Endothelial cell of umbilical vein (primary cell): ENCODE measurements around the gene ZNF423. TPM values are rescaled to one million over a fixed set of nuclear protein-coding genes. Genes with fewer than 3 reads are reported as not detected.

Source experiments
- BruUV-seq: library from RNA; stranded (reverse); fragments of 400-500 nt; replicated peaks from 2 replicates; lab custom pipeline; 2021; lab: Mats Ljungman, UMichigan
- CTCF ChIA-PET: fragments of 300-600, 350-600 bp; sonication (Branson Sonifier 250); formaldehyde crosslinking; loops from one replicate; lab custom pipeline; 2021; ENCODE audit warnings: antibody characterized with exemption, inconsistent platforms; lab: Charles Lee
- POLR2A ChIA-PET: fragments of 300-600, 350-600 bp; sonication (Branson Sonifier 250); formaldehyde crosslinking; loops from one replicate; lab custom pipeline; 2021; ENCODE audit warnings: antibody characterized with exemption, inconsistent platforms; lab: Charles Lee
- DNase-seq: peaks from one replicate; pipeline ENCODE4 v3.0.0-alpha.2; 2011; ENCODE audit warnings: low read depth, low spot score
- FAIRE-seq: peaks from 2 replicates; lab custom pipeline; 2011; peaks lifted over from hg19 to GRCh38; lab: Jason Lieb, UNC
- H2AFZ ChIP-seq: 2 replicates; pipeline ENCODE4 v1.6.0; 2012; ENCODE audit warnings: low read depth, low read length, control low read depth, inconsistent platforms
- H3K27ac ChIP-seq: 2 replicates; pipeline ENCODE4 v1.5.1; 2011; ENCODE audit warnings: low read depth, mild to moderate bottlenecking, control low read depth, low read length, moderate library complexity; ENCODE audit not compliant: insufficient read depth
- H3K27me3 ChIP-seq, 2 experiments: 2 replicates each; pipeline versions ENCODE4 v1.6.0 to v1.6.1; 2011; ENCODE audit warnings: low read length in 2 of 2, mixed read lengths in 1 of 2; ENCODE audit not compliant: control insufficient read depth in 2 of 2, insufficient read depth in 2 of 2
- H3K36me3 ChIP-seq, 2 experiments: 2 replicates in 1 of 2; 3 replicates in 1 of 2; pipeline ENCODE4 v1.5.1; 2011; ENCODE audit warnings: low read length in 2 of 2, mild to moderate bottlenecking in 1 of 2, moderate library complexity in 1 of 2; ENCODE audit not compliant: control insufficient read depth in 2 of 2, insufficient read depth in 2 of 2; ENCODE audit errors: extremely low read depth in 1 of 2
- H3K4me1 ChIP-seq: 3 replicates; pipeline ENCODE4 v1.5.1; 2011; ENCODE audit warnings: mild to moderate bottlenecking, low read length; ENCODE audit not compliant: control insufficient read depth, insufficient read depth; ENCODE audit errors: extremely low read depth
- H3K4me2 ChIP-seq: 2 replicates; pipeline ENCODE4 v1.6.1; 2011; ENCODE audit warnings: low read length, control low read depth, mixed read lengths; ENCODE audit not compliant: insufficient read depth
- H3K4me3 ChIP-seq, 3 experiments: fragments of 200-600 bp in 1 of 3; sonication (generic), shearing (Covaris generic) in 1 of 3; replicated peaks in 1 of 3; 2 replicates each; pipeline ENCODE4 v1.5.1; 2011 to 2016; ENCODE audit warnings: control low read depth in 3 of 3, low read length in 3 of 3, mild to moderate bottlenecking in 2 of 3, inconsistent platforms in 1 of 3, low read depth in 1 of 3, moderate library complexity in 1 of 3; ENCODE audit not compliant: insufficient read depth in 1 of 3
- H3K79me2 ChIP-seq: 2 replicates; pipeline ENCODE4 v1.6.0; 2012; ENCODE audit warnings: low read length, inconsistent platforms; ENCODE audit not compliant: control insufficient read depth, insufficient read depth
- H3K9ac ChIP-seq: replicated peaks from 2 replicates; pipeline ENCODE3; 2011; ENCODE audit warnings: low read length, control low read depth; ENCODE audit not compliant: insufficient read depth; ENCODE audit errors: extremely low read depth
- H3K9me1 ChIP-seq: replicated peaks from 3 replicates; pipeline ENCODE4 v1.6.0; 2011; ENCODE audit warnings: mild to moderate bottlenecking, low read length; ENCODE audit not compliant: control insufficient read depth, insufficient read depth; ENCODE audit errors: extremely low read depth
- H3K9me3 ChIP-seq: replicated peaks from 2 replicates; pipeline ENCODE4 v1.5.1; 2012; ENCODE audit warnings: low read length, inconsistent platforms; ENCODE audit not compliant: control insufficient read depth, insufficient read depth
- H4K20me1 ChIP-seq: replicated peaks from 2 replicates; pipeline ENCODE3; 2011; ENCODE audit warnings: mild to moderate bottlenecking, low read length; ENCODE audit not compliant: control insufficient read depth, insufficient read depth; ENCODE audit errors: extremely low read depth
- EZH2 ChIP-seq: IDR thresholded peaks from 2 replicates; pipeline ENCODE4 v1.6.1; 2012; ENCODE audit warnings: borderline replicate concordance, low read depth, mild to moderate bottlenecking, moderate library complexity, low read length, inconsistent platforms; ENCODE audit not compliant: severe bottlenecking
- FOS ChIP-seq: IDR thresholded peaks from 2 replicates; pipeline ENCODE4 v1.6.1; 2011; ENCODE audit warnings: mild to moderate bottlenecking, low read length, moderate library complexity, borderline replicate concordance; ENCODE audit not compliant: insufficient read depth
- GATA2 ChIP-seq: IDR thresholded peaks from 2 replicates; pipeline ENCODE4 v1.7.0; 2011; ENCODE audit warnings: low read depth, mild to moderate bottlenecking, moderate library complexity, mixed read lengths, low read length; ENCODE audit not compliant: insufficient read length, insufficient read depth
- JUN ChIP-seq: IDR thresholded peaks from 2 replicates; pipeline ENCODE4 v1.6.1; 2011; ENCODE audit warnings: borderline replicate concordance, low read depth; ENCODE audit not compliant: insufficient read length, insufficient read depth
- POLR2A ChIP-seq: IDR thresholded peaks from 2 replicates; pipeline ENCODE4 v1.6.1; 2012; ENCODE audit warnings: low read depth, mild to moderate bottlenecking, control low read depth, low read length
- POLR2AphosphoS5 ChIP-seq: IDR thresholded peaks from 2 replicates; pipeline ENCODE4 v1.6.1; 2012; ENCODE audit warnings: low read depth, mild to moderate bottlenecking, control low read depth, low read length, moderate library complexity; ENCODE audit not compliant: insufficient read depth
- dilution Hi-C: fragments of 300-500 bp; cut with MboI; formaldehyde crosslinking; loops from one replicate; pipeline ENCODE4 v1.15.0; 2019; ENCODE audit warnings: low sequenced_read_pairs; ENCODE audit not compliant: extremely low pct_ligation_motif_present
- intact Hi-C: fragments of 100-400 bp; cut with micrococcal nuclease; formaldehyde crosslinking; loops from one replicate; pipeline ENCODE4 v1.10.0; 2022
- polyA plus RNA-seq, 4 experiments: library from polyadenylated mRNA; depleted of rRNA in 3 of 4; stranded (reverse) in 3 of 4; unstranded in 1 of 4; fragments of >200 nt; gene quantifications; 2 replicates each; pipeline versions ENCODE4 v1.2.1 to v1.2.3, GENCODE V29; 2011 to 2012; ENCODE audit warnings: missing spikeins in 1 of 4
- total RNA-seq: library from RNA; stranded (reverse); gene quantifications from 2 replicates; pipeline ENCODE4 v1.2.3, GENCODE V29; 2021
- TF ChIP-seq, protein P1 (sequence below), 2 donors: IDR thresholded peaks; 1 replicate in 1 of 2; 2 replicates in 1 of 2; pipeline ENCODE4 v1.5.1; 2011; ENCODE audit warnings: low read length in 2 of 2, mild to moderate bottlenecking in 2 of 2, moderate library complexity in 2 of 2, control low read depth in 1 of 2, inconsistent platforms in 1 of 2, low read depth in 1 of 2; ENCODE audit not compliant: insufficient read depth in 1 of 2; ENCODE audit errors: extremely low read depth in 1 of 2
- TF ChIP-seq, protein P2 (sequence below): IDR thresholded peaks from 2 replicates; pipeline ENCODE4 v1.6.1; 2011; ENCODE audit not compliant: insufficient read depth, insufficient read length

ZNF423 gene
- total and polyA plus RNA-seq, 2 donors (not counting 3 experiments of a cell fraction or from before 2014, with no cell fraction given): 2.2 to 8.1 TPM

DNA sequence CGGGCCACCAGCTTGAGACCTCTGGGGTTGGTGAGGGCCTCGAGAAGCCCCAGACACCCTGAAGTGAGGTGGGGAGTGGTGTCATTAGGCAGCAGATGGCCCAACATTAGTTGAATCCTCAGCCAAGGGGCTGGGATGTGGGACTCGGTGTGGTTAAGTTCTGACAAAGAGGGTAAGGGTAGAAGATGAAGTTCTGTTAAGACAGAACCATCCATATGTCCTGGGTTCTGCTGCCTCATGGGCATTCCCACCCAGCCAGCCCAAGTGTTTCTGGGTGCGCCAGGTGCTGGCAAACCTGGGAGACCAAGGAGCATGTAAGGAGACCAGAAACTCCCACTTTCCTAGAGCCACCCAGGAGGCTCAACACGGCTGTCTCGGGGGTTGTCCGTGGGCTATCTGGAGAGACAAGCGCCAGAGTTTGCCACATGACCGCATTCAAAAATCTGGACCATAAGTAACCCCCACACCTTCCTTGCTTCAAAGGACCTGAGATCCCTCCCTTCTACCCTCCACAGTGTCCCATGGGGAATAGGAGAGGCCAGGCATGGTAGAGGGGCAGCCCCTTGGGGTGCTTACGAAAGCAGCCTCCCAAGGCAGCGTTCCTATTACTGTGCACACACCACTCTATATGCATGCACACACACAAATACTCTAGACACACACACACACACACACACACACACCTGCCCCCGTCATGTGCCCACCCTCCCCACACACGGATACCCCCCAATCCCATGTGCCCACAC, 353.6 kb downstream of the ZNF423 start:
- ChIA-PET CTCF (no interaction called here), POLR2A (no interaction called here)
- Histone ChIP-seq H3K79me2 (no peaks in the 10 kb centered on the region), H3K4me2 (no peak overlapping the region), H3K4me1 (no peaks in the 10 kb centered on the region), H3K9me1 (no peaks in the 10 kb centered on the region), H3K27ac (no peak overlapping the region), H2AFZ (no peak overlapping the region), H3K9ac (no peak overlapping the region), H3K27me3 (no peaks in the 10 kb centered on the region), H3K9me3 (no peaks in the 10 kb centered on the region), H3K4me3 (no peak overlapping the region), H3K36me3 (no peaks in the 10 kb centered on the region), H4K20me1 (no peaks in the 10 kb centered on the region)
- intact Hi-C loops: no loop called here
- FAIRE-seq: no peak
- no TSS peak for BruUV-seq
- TF ChIP-seq EZH2: no peak
- TF ChIP-seq POLR2AphosphoS5: no peak
- TF ChIP-seq FOS: no peak
- no peak for TF ChIP-seq POLR2A
- no peak for TF ChIP-seq JUN
- TF ChIP-seq, protein P1, sequence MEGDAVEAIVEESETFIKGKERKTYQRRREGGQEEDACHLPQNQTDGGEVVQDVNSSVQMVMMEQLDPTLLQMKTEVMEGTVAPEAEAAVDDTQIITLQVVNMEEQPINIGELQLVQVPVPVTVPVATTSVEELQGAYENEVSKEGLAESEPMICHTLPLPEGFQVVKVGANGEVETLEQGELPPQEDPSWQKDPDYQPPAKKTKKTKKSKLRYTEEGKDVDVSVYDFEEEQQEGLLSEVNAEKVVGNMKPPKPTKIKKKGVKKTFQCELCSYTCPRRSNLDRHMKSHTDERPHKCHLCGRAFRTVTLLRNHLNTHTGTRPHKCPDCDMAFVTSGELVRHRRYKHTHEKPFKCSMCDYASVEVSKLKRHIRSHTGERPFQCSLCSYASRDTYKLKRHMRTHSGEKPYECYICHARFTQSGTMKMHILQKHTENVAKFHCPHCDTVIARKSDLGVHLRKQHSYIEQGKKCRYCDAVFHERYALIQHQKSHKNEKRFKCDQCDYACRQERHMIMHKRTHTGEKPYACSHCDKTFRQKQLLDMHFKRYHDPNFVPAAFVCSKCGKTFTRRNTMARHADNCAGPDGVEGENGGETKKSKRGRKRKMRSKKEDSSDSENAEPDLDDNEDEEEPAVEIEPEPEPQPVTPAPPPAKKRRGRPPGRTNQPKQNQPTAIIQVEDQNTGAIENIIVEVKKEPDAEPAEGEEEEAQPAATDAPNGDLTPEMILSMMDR (IDR thresholded peaks at IDR 0.05; ENCODE audit: extremely low read depth in 1 of 2, insufficient read depth in 1 of 2, low read depth in 1 of 2, low read length in 2 of 2): no peak
- TF ChIP-seq GATA2: no peak
- TF ChIP-seq, protein P2, sequence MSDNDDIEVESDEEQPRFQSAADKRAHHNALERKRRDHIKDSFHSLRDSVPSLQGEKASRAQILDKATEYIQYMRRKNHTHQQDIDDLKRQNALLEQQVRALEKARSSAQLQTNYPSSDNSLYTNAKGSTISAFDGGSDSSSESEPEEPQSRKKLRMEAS: no peak
- no peak for DNase-seq
- dilution Hi-C loops: no loop called here
